Esophagus muscularis mucosa (tissue), 3 donors: ENCODE measurements around the gene DECR2.
"Not testable (repeated sequence)": the region's sequence is repeated elsewhere in the genome, so short reads cannot be mapped to it uniquely, and the experiment has no call there.

ENCODE experiments used
- CTCF ChIP-seq, 3 experiments: fragments of 200-600 bp in 2 of 3; fragments of 450-650 bp in 1 of 3; sonication (generic) in 2 of 3; IDR thresholded peaks; one replicate each; pipeline ENCODE4 v1.5.1; 2017 to 2019; ENCODE audit warnings: antibody characterized with exemption in 3 of 3, mild to moderate bottlenecking in 2 of 3, moderate library complexity in 1 of 3
- POLR2A ChIP-seq: fragments of 450-650 bp; IDR thresholded peaks from one replicate; pipeline ENCODE4 v1.6.1; 2017; ENCODE audit warnings: antibody characterized with exemption, moderate library complexity, mild to moderate bottlenecking, low read depth

- not testable (repeated sequence) for TF ChIP-seq CTCF (IDR thresholded peaks at IDR 0.05); POLR2A
These were observed 13.4 kb downstream of the DECR2 start for GRCh38 chr16:415170-415498.
